GM21360 (cell line): Measurements from ENCODE around the gene FGL2.
"Not testable (repeated sequence)": the region's sequence is repeated elsewhere in the genome, so short reads cannot be mapped to it uniquely, and the experiment has no call there.

Experiments used
- ATAC-seq: cut with Tn5 transposase; IDR thresholded peaks from one replicate; pipeline ENCODE4 v1.9.1; 2021; ENCODE audit warnings: mild to moderate bottlenecking, moderate library complexity; ENCODE audit not compliant: unreplicated experiment

Gene FGL2

DNA sequence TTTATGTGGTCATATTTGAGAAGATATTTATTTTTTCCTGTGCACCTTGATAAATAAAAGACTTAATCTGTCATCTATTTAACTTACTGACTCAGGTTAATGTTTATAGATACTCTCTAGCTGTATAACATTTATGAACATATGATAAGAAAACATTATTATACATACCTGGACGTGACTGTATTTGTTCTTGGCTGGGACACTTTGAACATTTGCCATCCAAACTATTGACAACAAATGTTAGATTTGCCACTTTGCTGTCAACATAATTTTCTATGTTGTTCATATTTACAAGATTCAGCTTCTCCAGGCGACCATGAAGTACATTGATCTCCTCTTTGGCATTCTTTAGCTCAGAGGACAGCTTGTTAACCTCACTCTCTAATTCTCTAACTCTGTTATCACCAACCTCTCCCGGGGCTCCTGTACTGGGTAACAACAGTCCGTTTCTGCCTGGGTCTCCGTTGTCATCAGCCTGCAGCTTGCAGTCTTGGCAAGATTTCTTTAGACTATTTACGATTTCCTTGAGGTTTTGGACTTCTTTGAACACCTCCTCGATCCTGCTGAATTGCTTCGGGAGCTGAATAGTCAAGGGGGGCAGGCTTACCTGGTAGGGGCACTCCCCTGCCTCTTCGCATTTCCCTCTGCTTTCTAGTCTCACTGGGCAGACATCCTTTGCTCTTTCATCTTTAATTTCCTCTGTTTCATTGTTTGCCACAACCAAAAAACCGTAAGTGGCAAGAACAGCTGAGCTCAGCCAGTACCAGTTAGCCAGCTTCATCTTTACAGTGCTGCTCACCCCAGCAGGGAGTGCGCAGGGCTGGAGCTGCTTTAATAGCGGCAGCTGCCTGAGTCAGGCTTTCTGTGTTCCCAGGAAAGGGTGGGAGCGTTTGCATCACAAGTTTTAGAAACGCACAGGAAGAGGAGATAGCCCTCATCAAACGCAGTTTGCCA, at the start of gene FGL2:
Gene FGL2 (minus strand): TSS at position 807 of the 954 bp plus-strand sequence. CDS start 26 bp downstream, at position 781.
- no peak for ATAC-seq

GRCh38 chr7:77248154-77248553, 48.5 kb upstream of the FGL2 start:
- no peak for ATAC-seq

- no peak for ATAC-seq
Measured at GRCh38 chr7:77247206-77247850, 47.7 kb upstream of the FGL2 start.

DNA sequence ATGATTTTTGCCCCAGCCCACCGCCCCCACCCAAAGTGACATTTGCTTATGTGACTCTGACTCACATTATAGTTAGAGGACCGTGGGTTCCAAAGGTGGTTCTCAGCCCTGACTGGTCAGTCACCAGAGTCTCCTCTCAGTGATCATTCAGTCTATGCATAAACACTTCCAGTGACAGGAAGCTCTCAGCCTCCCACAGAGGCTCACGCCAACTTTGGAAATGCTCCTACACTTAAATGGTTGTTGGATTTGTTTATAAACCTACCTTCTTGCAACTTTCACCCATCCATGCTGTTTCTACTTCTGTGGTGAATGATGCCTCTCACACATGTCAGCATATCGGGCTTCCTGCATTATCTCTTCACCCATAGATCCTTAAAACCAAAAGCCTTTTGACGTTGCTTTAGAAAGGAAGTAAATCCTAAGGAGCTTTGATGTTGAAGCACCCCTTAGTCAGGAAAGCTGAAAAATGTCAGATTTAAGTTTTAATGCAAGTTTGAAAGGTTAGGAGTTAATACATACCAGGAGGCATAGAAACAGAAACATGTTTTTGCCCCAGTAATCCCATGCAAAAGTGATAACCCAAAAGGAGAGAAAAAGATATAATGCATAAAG, 46.5 kb upstream of the FGL2 start:
- no peak for ATAC-seq

DNA sequence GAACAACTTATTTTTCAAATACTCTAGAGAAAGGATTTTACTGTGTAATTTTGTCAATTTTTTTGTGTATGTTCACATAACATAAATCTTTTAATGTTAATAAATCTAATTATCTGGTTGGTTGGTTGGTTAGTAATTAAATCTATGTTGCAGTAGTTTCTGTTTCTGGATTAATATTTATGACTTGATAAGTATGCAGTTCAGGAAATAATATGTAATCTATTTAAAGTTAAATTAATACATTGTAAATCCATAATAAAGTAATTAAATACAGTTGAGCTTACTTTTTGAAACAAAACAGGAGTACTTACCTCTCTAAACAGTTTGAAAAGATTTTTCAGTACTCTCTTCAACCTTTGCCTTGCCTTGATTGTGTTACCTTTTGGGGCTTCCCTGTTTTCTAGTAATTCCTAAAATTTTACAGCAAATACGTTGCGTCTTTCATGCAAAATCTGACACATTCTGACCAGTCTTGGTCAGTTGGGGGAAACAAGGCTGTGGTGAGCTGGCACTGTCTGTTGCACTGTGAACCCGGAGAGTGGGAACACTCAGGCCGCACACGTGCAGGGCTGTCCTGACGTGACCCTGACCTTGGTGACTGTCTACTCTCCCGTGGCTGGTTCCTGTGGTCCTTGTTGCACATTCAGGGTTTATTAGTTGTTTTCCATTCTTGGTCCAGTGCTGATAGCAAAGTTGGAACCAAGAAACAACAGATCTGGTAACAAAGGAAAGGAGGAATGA, 45.6 kb upstream of the FGL2 start:
- ATAC-seq, result no peak

- no peak for ATAC-seq
Measured at GRCh38 chr7:77244222-77244934, 44.8 kb upstream of the FGL2 start.

- no peak for ATAC-seq
Measured at GRCh38 chr7:77242554-77242953, 42.9 kb upstream of the FGL2 start.

GRCh38 chr7:77242068-77242467, 42.4 kb upstream of the FGL2 start:
- ATAC-seq, result no peak

GRCh38 chr7:77239471-77239870, 39.9 kb upstream of the FGL2 start:
- no peak for ATAC-seq

DNA sequence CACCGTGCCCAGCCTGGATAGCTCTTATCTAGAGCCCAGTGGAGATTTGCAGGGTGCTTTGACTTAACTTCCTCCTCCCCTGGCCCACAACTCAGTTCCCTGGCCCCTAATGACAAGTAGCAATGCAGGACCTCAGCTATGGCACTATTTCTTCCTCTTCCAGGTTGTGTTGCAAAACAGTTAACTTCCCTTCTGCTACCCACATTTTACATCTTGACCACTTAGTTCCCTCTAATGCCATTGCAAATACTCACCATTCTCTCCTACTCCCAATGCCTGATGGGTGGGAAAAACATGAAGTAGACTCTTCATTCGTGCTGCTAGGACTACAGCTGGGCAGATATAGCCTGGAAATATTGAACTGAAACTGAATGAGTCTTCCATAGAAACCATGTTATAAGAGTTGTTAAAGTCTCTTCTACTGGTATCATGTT, 39.1 kb upstream of the FGL2 start:
- no peak for ATAC-seq

GRCh38 chr7:77235276-77235675, 35.7 kb upstream of the FGL2 start:
- no peak for ATAC-seq

DNA sequence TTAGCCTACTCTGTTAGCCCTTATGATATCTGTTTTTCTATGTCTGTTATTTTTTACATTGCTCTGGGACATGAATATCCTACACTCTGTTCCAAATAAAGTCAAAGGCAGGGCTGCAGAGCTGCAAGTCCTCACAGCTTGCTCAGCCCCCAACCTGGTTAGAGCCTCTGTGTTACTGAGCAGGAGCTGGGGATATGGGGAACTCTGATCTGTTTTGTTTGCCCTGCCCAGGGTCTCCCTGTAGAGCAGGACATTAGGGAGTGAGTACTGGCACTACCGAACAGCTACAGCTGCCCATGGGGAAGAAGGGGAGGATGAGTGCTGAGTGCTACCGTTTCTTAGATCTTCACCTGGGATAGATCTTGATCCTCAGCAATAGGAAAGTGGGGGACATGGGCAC, 32.8 kb upstream of the FGL2 start:
- no peak for ATAC-seq

DNA sequence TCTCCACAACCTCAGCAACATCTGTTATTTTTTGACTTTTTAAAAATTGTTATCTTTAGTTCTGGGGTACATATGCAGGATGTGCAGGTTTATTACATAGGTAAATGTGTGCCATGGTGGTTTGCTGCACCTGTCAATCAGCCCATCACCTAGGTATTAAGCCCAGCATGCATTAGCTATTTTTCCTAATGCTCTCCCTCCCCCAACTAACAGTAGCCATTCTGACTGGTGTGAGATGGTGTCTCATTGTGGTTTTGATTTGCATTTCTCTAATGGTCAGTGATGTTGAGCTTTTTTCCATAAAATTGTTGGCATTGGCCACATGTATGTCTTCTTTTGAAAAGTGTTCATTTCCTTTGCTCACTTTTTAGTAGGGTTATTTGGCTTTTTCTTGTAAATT, 29.2 kb upstream of the FGL2 start:
- ATAC-seq, result not testable (repeated sequence)

DNA sequence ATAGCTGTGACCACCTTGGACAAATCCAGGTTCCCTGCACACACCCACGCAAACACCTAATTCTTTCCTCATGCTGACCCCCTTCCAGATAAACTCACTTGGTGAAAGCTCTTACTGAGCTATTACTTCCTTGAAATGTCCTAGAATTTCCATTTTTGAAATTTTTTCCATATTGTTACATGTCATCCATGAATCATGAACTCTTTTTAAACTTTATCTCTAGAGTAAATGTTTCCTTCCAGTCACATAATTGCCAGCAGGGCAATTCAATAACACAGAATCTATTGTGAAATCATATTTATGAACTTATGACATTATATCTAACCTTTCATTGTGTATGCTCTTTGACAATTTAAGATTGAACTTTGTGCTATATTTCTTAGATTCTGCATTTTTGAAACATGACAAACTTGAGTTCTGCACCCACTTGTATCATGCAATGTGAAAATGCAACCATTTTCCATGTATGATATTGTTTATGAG, 26.8 kb upstream of the FGL2 start:
- no peak for ATAC-seq

- ATAC-seq, result no peak
Measured at GRCh38 chr7:77223261-77223660, 23.6 kb upstream of the FGL2 start.

DNA sequence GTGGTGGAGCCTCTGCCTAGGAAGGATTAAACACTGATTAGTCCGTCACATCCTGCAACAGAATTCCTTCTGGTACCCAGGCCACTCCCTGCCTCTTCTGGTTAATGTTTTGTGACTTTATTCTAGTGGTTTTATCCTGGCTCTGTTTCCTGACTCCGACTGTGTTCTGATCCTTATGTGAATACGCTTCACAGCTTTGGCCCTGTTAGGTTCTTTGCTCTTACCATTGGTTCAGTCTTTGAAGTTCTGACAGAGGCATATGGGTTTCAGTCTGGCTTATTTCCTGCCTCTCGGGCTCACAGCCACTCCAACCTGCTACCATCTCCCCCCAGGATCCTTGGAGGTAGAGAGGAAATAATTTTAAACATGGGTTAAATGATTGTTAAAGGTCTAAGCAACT, 23.2 kb upstream of the FGL2 start:
- no peak for ATAC-seq

GRCh38 chr7:77222065-77222464, 22.4 kb upstream of the FGL2 start:
- ATAC-seq, result no peak

- not testable (repeated sequence) for ATAC-seq
Measured at GRCh38 chr7:77219701-77220331, 20.2 kb upstream of the FGL2 start.

GRCh38 chr7:77217474-77218185, 18.0 kb upstream of the FGL2 start:
- ATAC-seq, result no peak
